ENCODE measurements around the gene HDDC2. TPM values are rescaled to one million over a fixed set of nuclear protein-coding genes. Genes with fewer than 3 reads are reported as not detected.

HDDC2 gene
- total RNA-seq, 2 experiments from 2014 or later: 47.3 to 50.0 TPM

DNA sequence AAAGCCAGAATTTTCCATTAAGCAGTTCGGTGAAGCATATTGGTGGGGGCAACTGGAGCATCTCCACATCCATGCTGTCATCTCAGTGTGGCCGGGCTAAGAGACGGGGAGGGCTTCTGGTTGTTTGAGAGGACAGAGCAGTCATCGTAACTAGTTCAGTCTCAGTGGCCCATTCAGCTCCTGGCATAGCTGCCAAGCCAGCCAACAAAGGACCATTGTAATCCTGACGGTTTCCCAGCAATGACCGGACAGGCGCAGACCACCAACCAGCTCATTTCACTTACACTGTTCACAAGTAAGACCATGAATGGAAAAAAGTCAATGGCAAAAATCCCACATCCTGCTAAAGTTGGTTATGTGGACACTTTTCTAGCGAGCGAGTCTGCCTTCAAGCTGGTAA lies 14.9 kb upstream of the HDDC2 start:
- H3K27me3 Mint-ChIP-seq: peaks cover 9% of the 10 kb centered on the region
- H3K4me3 Mint-ChIP-seq: no peak overlapping the region
- H3K9me3 Mint-ChIP-seq: no peaks in the 10 kb centered on the region
- H3K27ac Mint-ChIP-seq: no peak overlapping the region
- DNase-seq: no peak
- CTCF ChIA-PET: interaction anchor here (8.4 kb wide), 1 partner anchor 444 kb away, joined by 194 read pairs; no protein-coding TSS in a partner anchor
- H3K36me3 Mint-ChIP-seq (ENCODE audit: low read depth): no peaks in the 10 kb centered on the region
- POLR2A ChIA-PET: no interaction called here
- no peaks in the 10 kb centered on the region for H3K4me1 Mint-ChIP-seq

DNA sequence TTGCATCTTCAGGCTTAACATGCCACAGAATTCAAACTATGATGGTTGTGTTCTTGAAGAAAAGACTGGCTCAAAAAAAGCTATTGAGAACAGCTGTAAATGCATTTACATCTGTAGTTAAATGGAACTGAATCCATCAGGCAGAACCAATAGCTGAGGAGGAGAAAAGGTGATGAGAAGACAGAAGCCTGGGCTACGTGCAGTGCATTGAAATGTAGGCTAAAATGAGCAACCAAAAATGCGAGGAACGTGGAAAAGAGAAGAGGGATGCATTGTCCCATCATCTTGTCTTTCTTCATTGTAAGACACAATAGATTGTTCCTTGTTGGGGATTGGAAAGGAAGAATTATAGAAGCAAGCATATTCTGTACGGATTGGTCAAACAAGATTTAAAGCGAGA lies 13.8 kb upstream of the HDDC2 start:
- Mint-ChIP-seq H3K9me3 (no peaks in the 10 kb centered on the region), H3K4me1 (no peaks in the 10 kb centered on the region), H3K36me3 (ENCODE audit: low read depth) (no peaks in the 10 kb centered on the region), H3K27me3 (peaks cover 13% of the 10 kb centered on the region), H3K27ac (no peak overlapping the region), H3K4me3 (no peak overlapping the region)
- POLR2A ChIA-PET: no interaction called here
- no peak for DNase-seq
- CTCF ChIA-PET: interaction anchor here (0.6 to 8.4 kb wide), 3 partner anchors 445 to 659 kb away, joined by 5 to 194 read pairs (median 18); no protein-coding TSS in a partner anchor

DNA sequence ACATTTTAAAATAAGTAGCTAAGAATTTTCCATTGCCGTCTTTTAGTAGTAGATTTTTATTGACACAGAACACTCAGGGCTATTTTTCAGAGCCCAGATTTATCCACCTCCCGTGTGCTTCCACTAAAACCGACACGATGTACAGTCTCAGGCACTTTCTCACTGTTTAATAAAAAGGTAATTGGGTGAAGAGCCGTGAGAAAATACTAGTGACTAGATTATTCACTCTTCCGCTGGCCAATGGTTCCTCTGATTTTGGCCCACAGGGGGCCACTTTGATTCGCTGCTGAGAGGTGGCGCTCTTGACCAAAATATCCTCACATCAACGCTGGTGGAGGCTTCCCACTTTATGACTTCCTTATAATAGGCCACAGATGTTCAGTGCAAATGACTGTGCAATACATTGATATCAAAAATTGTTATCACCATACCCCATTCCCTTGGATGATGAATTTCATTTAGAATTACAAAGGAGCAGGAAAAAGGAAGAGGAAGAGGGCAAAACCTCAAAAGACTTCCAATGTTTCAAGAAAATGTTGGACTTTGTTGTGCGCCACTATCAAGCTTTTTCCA lies 12.3 kb upstream of the HDDC2 start:
- DNase-seq: peak; percentile 46
- H3K4me3 Mint-ChIP-seq: no peak overlapping the region
- peaks cover 13% of the 10 kb centered on the region for H3K27me3 Mint-ChIP-seq
- POLR2A ChIA-PET: no interaction called here
- no peaks in the 10 kb centered on the region for H3K9me3 Mint-ChIP-seq
- no peaks in the 10 kb centered on the region for H3K36me3 Mint-ChIP-seq (ENCODE audit: low read depth)
- CTCF ChIA-PET: interaction anchor here (1.0 to 8.4 kb wide), 8 partner anchors 9 to 689 kb away, joined by 3 to 194 read pairs (median 5); partner anchors contain the start of genes HDDC2 and HINT3
- H3K4me1 Mint-ChIP-seq: no peaks in the 10 kb centered on the region
- H3K27ac Mint-ChIP-seq: no peak overlapping the region

DNA sequence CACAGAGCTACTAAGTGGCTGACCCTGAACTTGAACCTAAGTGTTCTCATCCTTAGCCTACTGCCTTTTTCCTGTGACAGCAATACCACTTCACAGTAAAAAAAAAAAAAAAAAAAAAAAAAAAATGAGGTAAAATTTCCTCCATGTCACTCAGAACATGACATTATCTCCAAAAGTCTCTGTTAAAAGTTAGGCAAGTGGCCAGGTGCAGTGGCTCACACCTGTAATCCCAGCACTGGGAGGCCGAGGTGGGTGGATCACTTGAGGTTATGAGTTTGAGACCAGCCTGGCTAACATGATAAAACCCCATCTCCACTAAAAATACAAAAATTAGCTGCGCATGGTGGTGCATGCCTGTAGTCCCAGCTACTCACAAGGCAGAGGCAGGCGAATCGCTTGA lies 11.2 kb upstream of the HDDC2 start:
- H3K27ac Mint-ChIP-seq: no peak overlapping the region
- peaks cover 18% of the 10 kb centered on the region for H3K27me3 Mint-ChIP-seq
- ChIA-PET POLR2A (no interaction called here), CTCF (interaction anchor here (1.0 to 8.4 kb wide), 6 partner anchors 10 to 661 kb away, joined by 3 to 194 read pairs (median 6); partner anchors contain the start of gene HINT3)
- no peaks in the 10 kb centered on the region for H3K9me3 Mint-ChIP-seq
- H3K4me1 Mint-ChIP-seq: peaks cover 6% of the 10 kb centered on the region
- DNase-seq: no peak
- no peaks in the 10 kb centered on the region for H3K36me3 Mint-ChIP-seq (ENCODE audit: low read depth)
- H3K4me3 Mint-ChIP-seq: no peak overlapping the region

DNA sequence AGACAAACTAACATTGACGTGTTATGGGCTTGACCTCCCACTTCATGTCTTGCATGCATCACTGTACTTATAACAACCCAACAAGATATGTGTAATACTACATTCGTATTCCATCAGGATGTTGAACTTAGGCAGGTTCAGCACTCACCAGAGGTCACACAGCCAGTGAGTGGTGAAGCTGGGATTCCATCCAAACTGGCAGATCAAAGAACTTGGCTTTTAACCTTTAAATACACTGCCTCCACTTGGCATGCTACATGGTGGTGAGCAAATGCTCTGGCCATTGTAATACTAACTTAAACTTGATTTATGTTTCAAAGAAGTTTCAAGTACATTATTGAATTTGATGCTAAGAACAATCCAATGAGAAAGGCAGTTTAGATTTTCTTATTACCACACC lies 10.7 kb upstream of the HDDC2 start:
- ChIA-PET CTCF (interaction anchor here (0.6 to 8.4 kb wide), 7 partner anchors 10 to 662 kb away, joined by 3 to 194 read pairs (median 8); partner anchors contain the start of gene HDDC2), POLR2A (no interaction called here)
- DNase-seq: no peak
- H3K27ac Mint-ChIP-seq: no peak overlapping the region
- no peaks in the 10 kb centered on the region for H3K9me3 Mint-ChIP-seq
- no peak overlapping the region for H3K4me3 Mint-ChIP-seq
- H3K27me3 Mint-ChIP-seq: peaks cover 19% of the 10 kb centered on the region
- H3K36me3 Mint-ChIP-seq (ENCODE audit: low read depth): no peaks in the 10 kb centered on the region
- peaks cover 10% of the 10 kb centered on the region for H3K4me1 Mint-ChIP-seq

DNA sequence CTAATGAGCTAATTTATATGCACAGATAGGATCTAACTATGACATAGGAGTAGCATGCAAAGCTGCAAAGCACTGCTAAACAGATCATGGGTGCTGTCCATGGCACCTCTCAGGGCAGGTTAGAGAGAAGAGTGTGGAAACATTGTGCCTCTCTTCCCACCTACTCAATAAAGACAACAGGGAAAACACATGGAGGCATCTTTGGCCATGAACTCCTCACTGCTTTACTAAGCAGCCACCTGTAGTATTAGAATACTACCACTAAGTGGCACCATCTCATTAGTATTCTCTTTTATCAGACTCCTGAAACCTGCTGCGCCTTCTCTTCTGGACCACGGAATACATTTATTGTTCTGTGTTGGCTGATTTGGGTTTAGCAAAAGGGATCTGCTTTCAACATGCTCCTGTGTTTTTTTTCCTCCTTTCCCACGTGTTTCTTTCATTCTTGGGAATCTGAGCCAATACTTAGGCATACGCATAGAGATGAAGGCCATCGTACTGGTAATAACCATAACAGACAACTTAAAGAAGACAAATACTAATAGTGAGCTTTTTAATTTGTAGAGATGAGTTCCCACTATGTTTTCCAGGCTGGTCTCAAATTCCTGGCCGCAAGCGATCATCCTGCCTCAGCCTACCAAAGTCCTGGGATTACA lies 9.4 kb upstream of the HDDC2 start:
- ChIA-PET CTCF (interaction anchor here (0.8 to 8.4 kb wide), 12 partner anchors 9 to 675 kb away, joined by 3 to 194 read pairs (median 4); partner anchors contain the start of genes HDDC2, NCOA7 and TRMT11), POLR2A (interaction anchor here (1.4 kb wide), 1 partner anchor 10 kb away, joined by 4 read pairs; the partner anchor contains the start of gene HDDC2)
- H3K36me3 Mint-ChIP-seq (ENCODE audit: low read depth): no peaks in the 10 kb centered on the region
- no peaks in the 10 kb centered on the region for H3K9me3 Mint-ChIP-seq
- no peak overlapping the region for H3K4me3 Mint-ChIP-seq
- no peak overlapping the region for H3K27ac Mint-ChIP-seq
- peaks cover 25% of the 10 kb centered on the region for H3K27me3 Mint-ChIP-seq
- peaks cover 12% of the 10 kb centered on the region for H3K4me1 Mint-ChIP-seq
- DNase-seq: no peak

DNA sequence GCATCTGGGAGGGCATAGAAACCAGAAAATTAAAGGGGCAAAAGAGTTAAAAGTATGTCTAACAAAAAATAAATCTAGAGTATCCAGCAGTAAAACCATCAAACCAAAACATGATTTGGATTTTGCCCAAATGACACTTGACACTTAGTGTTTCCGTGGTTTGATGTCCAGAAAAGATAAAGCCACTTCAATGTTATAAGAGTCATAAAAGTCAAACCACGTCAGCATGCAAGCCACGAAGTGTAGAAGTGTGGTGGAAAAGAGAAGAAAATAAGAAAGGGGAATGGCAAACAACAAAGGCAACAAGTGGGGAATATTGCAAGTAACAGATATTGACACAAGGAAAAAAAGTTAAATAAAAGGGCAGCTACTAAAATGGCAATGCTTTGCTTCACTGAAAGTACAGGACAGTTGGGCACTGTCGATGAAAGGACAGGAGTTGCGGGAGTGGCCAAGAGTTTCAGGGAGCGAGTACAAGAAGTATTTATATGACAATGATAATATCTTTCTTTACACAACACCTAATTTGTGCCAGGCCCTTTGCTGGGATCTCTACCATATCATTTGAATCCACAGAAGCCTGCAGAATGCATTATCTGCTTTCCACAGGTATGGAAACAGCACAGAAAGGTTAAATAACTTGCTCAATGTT lies 6.3 kb upstream of the HDDC2 start:
- Mint-ChIP-seq H3K27ac (no peak overlapping the region), H3K4me1 (peaks cover 15% of the 10 kb centered on the region)

DNA sequence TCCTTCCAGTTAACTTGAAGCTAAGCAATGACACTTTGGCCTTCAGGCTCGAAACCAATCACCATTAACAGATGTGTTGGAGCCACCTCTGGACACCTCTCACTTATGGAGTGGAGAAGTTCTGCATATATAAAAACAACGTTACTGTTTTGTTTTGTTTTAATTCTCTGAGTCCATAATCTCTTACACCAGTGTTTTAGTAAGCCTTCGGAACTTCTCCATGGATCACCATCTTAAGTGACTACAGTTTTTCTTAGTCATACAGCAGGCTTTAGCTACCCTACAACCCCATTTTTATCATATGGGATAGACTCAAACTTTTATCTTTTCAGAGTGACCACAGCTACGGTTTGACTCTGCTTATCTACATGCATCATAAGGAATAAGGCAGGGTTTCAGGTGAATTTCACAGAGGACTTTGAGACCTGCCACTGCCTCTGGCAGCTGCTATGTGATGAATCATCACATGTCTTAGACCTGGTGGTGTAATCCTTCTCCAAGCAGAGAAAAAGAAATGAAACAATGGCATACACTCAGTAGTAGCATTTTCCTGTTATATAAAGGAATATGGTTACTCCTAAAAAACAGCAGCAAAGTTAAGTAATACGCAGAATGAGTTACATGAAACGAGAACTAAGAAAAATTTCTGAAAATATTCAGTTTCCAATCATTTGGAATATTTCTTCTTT lies 5.5 kb upstream of the HDDC2 start:
- no peak for DNase-seq
- ChIA-PET CTCF (interaction anchor here (1.4 kb wide), 1 partner anchor 446 kb away, joined by 4 read pairs; no protein-coding TSS in a partner anchor), POLR2A (no interaction called here)
- no peak overlapping the region for H3K4me3 Mint-ChIP-seq
- peaks cover 23% of the 10 kb centered on the region for H3K4me1 Mint-ChIP-seq
- peaks cover 36% of the 10 kb centered on the region for H3K27me3 Mint-ChIP-seq
- no peaks in the 10 kb centered on the region for H3K36me3 Mint-ChIP-seq (ENCODE audit: low read depth)
- no peaks in the 10 kb centered on the region for H3K9me3 Mint-ChIP-seq
- H3K27ac Mint-ChIP-seq: no peak overlapping the region

More for the DNA sequence above, 6.3 kb upstream of the HDDC2 start:
- H3K4me3 Mint-ChIP-seq: no peak overlapping the region
- ChIA-PET POLR2A (no interaction called here), CTCF (interaction anchor here (1.0 to 8.4 kb wide), 2 partner anchors 452 to 648 kb away, joined by 4 to 194 read pairs; no protein-coding TSS in a partner anchor)
- H3K36me3 Mint-ChIP-seq (ENCODE audit: low read depth): no peaks in the 10 kb centered on the region
- peaks cover 41% of the 10 kb centered on the region for H3K27me3 Mint-ChIP-seq
- DNase-seq: no peak
- no peaks in the 10 kb centered on the region for H3K9me3 Mint-ChIP-seq

DNA sequence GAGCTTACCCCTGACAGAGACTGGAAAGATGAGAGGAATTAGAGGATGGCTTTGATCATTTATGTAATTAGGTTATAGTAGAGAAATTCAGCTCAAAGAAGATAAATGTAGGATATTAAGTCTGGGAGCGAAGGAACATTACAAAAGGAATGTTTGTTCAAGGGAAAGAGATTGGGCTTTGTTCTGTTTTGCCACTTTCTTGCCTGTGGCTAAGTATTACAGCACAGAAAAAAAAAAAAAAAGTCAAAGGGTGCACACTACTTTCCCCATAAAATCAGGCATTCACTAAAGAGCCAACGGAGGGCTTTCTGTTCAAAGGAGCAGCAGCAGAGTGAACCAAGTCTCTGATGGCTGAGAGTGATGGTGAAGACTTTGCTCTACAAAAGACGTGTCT lies 5.0 kb upstream of the HDDC2 start:
- ChIA-PET CTCF (interaction anchor here (1.4 kb wide), 1 partner anchor 447 kb away, joined by 4 read pairs; no protein-coding TSS in a partner anchor), POLR2A (no interaction called here)
- Mint-ChIP-seq H3K4me1 (peaks cover 25% of the 10 kb centered on the region), H3K9me3 (no peaks in the 10 kb centered on the region), H3K27me3 (peaks cover 34% of the 10 kb centered on the region), H3K27ac (no peak overlapping the region), H3K4me3 (no peak overlapping the region), H3K36me3 (ENCODE audit: low read depth) (no peaks in the 10 kb centered on the region)
- no peak for DNase-seq

DNA sequence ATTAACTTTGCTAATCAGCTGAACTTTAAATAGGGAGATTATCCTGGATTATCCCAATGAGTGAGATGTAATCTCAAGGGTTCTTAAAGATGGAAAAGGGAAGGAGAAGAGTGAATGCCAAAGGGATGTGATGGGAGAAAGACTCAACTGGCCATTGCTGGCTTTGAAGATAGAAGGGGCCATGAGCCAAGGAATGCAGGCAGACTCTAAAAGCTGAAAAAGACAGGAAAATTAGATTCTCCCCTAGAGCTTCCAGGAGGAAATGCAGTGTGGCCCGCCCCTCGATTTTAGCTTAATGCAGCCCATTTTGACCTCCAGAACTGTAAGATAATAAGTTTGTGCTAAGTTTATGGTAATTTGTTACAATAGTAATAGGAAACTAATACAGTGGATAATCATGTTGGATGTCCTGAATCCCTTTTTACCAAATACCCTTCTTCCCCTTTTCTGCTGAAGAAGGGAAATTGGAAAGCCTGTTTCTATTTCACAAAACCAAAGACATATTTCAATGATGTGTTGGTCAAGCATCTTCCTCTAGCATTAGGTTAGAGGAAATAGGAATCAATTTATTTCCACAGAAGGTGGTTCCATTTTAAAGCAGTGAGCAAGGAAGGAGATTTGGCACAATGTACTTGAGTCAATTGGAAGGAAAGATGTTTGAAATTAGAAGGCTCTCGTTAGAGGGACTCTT lies 3.3 kb upstream of the HDDC2 start:
- H3K4me1 Mint-ChIP-seq: peaks cover 37% of the 10 kb centered on the region
- ChIA-PET CTCF (no interaction called here), POLR2A (no interaction called here)
- no peaks in the 10 kb centered on the region for H3K9me3 Mint-ChIP-seq
- H3K36me3 Mint-ChIP-seq (ENCODE audit: low read depth): peaks cover 3% of the 10 kb centered on the region
- H3K27ac Mint-ChIP-seq: no peak overlapping the region
- peaks cover 30% of the 10 kb centered on the region for H3K27me3 Mint-ChIP-seq
- H3K4me3 Mint-ChIP-seq: no peak overlapping the region
- DNase-seq: no peak

DNA sequence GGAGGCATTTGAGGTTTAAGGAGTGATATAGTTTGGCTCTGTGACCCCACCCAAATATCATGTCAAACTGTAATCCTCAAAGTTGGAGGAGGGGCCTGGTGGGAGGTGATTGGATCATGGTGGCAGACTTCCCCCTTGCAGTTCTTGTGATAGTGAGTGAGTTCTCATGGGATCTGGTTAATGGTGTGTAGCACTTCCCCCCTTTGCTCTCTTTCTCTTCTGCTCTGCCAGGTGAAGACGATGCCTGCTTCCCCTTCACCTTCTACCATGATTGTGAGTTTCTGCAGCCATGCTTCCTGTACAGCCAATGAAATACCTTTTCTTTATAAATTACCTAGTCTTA lies 1.7 kb upstream of the HDDC2 start:
- Mint-ChIP-seq H3K4me3 (no peak overlapping the region), H3K36me3 (ENCODE audit: low read depth) (peaks cover 18% of the 10 kb centered on the region), H3K4me1 (peaks cover 46% of the 10 kb centered on the region), H3K9me3 (no peaks in the 10 kb centered on the region), H3K27me3 (peaks cover 27% of the 10 kb centered on the region), H3K27ac (no peak overlapping the region)
- no peak for DNase-seq
- CTCF ChIA-PET: no interaction called here
- POLR2A ChIA-PET: no interaction called here

DNA sequence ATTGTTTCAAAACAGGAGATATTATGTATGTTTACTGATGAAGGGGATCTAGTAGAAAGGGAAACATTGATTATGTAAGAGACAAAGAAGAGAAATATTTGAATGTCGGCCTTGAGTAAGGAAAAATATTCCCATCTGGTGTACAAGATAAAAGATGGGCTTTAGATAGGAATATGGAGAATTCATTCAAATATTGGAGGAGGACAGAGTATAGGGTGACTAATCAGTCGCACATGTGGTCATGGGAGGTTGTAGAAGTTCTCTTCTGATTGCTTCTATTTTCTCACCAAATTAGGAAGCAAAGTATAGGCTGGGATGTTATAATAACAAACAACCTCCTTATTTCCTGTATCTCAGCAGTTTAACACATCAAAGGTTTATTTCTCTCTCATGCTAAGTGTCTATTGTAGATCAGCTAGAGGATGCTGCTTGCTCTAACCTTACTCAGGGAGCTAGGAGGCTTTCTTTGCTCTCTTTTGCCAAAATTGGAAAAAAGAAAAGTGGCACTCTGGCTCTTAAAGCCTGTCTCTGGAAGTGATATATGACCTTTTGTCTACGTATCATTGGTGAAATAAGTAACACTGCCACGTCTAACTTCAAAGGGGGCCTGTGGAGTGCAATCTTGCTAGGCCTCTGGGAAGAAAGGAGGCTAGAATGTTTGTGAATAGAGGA lies 1.2 kb upstream of the HDDC2 start:
- Mint-ChIP-seq H3K4me1 (peaks cover 47% of the 10 kb centered on the region), H3K36me3 (ENCODE audit: low read depth) (peaks cover 22% of the 10 kb centered on the region), H3K27me3 (peaks cover 25% of the 10 kb centered on the region), H3K4me3 (peak overlapping the region; percentile 81), H3K27ac (peak overlapping the region; percentile 44), H3K9me3 (no peaks in the 10 kb centered on the region)
- CTCF ChIA-PET: interaction anchor here (1.7 kb wide), 1 partner anchor 653 kb away, joined by 6 read pairs; the partner anchor contains the start of gene HINT3
- POLR2A ChIA-PET: interaction anchor here (2.2 to 2.9 kb wide), 2 partner anchors 487 to 683 kb away, joined by 13 to 15 read pairs; partner anchors contain the start of genes NCOA7 and TRMT11
- DNase-seq: no peak
